HL-60/S4 (cell line): ENCODE results near the gene RAI1.
"Not testable (repeated sequence)": the region's sequence is repeated elsewhere in the genome, so short reads cannot be mapped to it uniquely, and the experiment has no call there.

Experiments
- in situ Hi-C: fragments of 300-500 bp; cut with MboI; formaldehyde crosslinking; loops from 2 replicates; pipeline ENCODE4 v1.14.3; 2022; ENCODE audit warnings: low sequenced_read_pairs

RAI1 gene, protein sequence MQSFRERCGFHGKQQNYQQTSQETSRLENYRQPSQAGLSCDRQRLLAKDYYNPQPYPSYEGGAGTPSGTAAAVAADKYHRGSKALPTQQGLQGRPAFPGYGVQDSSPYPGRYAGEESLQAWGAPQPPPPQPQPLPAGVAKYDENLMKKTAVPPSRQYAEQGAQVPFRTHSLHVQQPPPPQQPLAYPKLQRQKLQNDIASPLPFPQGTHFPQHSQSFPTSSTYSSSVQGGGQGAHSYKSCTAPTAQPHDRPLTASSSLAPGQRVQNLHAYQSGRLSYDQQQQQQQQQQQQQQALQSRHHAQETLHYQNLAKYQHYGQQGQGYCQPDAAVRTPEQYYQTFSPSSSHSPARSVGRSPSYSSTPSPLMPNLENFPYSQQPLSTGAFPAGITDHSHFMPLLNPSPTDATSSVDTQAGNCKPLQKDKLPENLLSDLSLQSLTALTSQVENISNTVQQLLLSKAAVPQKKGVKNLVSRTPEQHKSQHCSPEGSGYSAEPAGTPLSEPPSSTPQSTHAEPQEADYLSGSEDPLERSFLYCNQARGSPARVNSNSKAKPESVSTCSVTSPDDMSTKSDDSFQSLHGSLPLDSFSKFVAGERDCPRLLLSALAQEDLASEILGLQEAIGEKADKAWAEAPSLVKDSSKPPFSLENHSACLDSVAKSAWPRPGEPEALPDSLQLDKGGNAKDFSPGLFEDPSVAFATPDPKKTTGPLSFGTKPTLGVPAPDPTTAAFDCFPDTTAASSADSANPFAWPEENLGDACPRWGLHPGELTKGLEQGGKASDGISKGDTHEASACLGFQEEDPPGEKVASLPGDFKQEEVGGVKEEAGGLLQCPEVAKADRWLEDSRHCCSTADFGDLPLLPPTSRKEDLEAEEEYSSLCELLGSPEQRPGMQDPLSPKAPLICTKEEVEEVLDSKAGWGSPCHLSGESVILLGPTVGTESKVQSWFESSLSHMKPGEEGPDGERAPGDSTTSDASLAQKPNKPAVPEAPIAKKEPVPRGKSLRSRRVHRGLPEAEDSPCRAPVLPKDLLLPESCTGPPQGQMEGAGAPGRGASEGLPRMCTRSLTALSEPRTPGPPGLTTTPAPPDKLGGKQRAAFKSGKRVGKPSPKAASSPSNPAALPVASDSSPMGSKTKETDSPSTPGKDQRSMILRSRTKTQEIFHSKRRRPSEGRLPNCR (N-terminal part only)

DNA sequence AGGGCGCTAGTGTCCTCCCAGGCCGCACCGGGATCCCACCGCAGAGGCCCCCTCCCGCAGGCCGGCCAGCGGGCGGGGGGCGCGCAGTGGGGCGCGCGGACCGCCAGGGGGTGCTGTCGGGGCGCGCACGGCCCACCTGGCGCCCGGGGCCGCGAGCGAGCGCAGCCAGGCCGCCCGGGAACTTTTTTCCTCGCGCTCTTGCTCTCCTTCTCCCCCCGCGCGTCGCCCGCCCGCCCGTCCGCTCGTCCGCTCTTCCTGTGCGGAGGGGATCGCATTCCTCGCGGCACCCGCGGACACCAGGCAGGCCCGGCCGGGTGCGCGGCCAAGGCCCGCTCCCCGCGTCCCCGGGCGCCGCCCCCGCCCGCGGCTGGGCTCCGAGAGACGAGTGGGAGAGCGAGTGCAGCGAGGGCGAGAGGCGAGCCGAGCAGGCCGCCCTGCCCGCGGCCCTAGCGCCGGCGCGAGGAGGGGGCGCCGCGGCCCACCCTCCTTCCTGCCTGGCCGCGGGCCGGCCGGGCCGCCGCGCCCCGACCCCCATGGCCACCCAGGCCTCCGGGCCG, at the start of gene RAI1:
Gene RAI1 (plus strand): TSS at position 272 of the 557 bp plus-strand sequence. CDS start 111,491 bp downstream, outside the sequence.
- in situ Hi-C loops = loop anchor here (25.0 kb wide), 1 partner anchor 356 kb away; the partner anchor contains the start of genes ATPAF2 and GID4

GRCh38 chr17:17632690-17633089, 48.6 kb upstream of the RAI1 start:
- in situ Hi-C loops = not testable (repeated sequence)

GRCh38 chr17:17633310-17633709, 47.9 kb upstream of the RAI1 start:
- in situ Hi-C loops = no loop called here

- in situ Hi-C loops = no loop called here
Observed at GRCh38 chr17:17635126-17635525, 46.1 kb upstream of the RAI1 start.

DNA sequence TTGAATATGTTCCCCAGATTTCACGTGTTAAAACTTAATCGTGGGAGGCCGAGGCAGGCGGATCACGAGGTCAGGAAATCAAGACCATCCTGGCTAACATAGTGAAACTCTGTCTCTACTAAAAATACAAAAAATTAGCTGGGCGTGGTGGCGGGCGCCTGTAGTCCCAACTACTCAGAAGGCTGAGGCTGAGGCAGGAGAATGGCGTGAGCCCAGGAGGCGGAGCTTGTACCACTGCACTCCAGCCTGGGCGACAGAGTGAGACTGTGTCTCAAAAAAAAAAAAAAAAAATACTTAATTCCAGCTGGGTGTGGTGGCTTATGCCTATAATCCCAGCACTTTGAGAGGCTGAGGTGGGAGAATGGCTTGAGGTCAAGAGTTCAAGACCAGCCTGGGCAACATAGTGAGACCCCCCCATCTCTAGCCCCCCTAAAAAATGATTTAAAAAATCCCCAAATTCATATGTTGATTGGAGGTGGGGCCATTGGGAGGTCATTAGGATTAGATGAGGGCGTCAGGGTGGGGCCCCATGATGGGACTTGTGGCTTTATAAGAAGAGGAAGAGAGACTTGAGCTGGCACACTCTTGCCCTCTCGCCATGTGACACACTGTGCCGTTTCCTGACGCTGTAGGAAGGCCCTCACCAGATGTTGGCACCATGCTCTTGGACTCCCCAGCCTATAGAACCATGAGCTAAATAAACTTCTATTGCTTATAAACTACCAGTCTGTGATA, 45.6 kb upstream of the RAI1 start:
- in situ Hi-C loops = not testable (repeated sequence)

DNA sequence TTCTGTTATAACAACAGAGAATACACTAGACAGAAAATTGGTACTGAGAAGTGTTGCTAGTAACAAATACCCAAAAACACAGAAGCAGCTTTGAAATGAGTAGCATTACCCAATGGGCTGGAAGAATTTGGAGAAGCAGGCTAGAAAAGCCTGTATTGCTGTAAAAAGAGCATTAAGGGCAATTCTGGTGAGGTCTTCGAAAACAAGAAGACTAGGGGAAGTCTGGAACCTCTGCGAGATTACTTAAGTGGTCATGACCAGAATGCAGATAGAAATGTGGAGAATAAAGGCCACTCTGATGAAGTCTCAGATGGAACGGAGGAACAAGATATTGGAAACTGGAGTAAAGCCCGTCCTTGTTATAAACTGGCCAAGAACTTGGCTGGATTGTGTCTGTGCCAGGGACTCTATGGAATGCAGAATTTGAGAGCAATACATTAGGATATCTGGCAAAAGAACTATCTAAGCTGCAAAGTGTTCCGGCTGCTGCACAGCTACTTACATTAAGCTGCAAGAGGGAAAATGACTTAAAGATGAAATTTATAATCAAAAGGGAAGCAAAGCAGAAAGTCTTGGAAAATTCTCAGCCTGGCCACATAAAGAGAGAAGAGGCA, 44.9 kb upstream of the RAI1 start:
- in situ Hi-C loops = no loop called here

DNA sequence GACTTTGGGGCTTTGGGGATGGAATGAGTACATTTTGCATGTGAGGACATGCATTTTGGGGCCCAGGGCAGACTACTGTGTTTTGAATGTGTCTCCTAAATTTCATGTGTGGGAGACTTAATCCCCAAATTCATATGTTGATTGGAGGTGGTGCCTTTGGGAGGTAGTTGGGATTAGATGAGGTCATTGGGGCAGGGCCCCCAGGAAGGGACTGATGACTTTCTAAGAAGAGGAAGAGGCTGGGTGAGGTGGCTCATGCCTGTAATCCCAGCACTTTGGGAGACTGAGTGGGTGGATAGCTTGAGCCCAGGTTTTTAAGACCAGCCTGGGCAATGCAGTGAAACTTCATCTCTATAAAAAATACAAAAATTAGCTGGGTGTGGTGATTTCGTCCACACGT, 42.8 kb upstream of the RAI1 start:
- in situ Hi-C loops = no loop called here

- in situ Hi-C loops = loop anchor here (5.0 kb wide), 1 partner anchor 282 kb away; no protein-coding TSS in a partner anchor
Observed at GRCh38 chr17:17639661-17640270, 41.5 kb upstream of the RAI1 start.

DNA sequence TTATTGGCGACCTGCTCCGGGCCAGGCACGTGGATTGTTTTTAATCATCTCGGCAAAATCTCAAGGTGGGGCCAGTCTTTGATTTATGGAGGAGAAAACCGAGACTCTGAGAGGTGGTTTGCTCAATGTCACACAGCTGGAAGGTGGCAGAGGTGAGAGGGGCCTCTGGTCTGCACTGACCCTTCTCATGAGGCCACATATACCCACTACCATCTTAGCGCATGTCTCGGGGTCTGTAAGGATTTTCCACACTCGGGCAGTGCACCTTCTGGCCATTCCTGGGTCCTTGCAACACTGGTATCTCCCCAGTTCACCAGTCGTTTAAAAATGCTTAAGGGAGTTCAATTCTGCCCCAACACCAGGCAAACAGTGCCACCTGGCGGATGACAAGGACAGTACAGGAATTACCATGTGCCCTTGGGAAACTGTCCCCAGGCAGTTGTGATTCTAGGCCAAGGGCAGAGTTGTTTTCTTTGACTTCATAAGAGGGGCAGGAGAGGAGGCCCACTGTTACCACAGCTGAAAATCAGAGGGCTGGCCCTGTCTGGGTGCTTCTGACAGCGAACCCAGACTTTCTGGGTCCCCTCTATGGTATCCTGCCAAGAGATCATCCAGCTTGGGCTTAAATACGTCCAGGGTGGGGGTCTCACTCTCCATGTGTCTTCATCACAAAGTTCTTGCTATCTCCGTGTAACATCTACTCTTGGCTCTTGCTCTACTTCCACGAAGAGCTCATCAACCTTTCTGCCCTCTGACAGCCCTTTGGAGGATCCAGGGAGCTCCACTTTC, 39.4 kb upstream of the RAI1 start:
- in situ Hi-C loops = loop anchor here (5.0 kb wide), 1 partner anchor 285 kb away; no protein-coding TSS in a partner anchor

GRCh38 chr17:17645148-17645547, 36.1 kb upstream of the RAI1 start:
- in situ Hi-C loops = not testable (repeated sequence)

DNA sequence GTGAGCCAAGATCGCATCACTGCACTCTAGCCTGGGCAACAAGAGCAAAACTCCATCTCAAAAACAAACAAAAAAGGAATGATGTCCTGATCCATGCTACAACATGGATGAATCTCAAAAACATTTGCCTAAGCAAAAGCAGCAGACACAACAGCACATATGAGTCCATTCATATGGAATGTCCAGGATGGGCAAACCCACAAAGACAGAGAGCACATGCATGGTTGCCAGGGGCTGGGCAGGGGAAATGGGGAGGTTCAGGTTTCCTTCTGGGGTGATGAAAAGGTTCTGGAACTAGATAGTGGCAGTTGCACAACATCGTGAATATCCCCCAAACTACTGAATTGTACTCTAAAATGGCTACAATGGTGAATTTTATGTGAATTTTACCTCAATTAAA, 35.3 kb upstream of the RAI1 start:
- in situ Hi-C loops = no loop called here

- in situ Hi-C loops = no loop called here
Observed at GRCh38 chr17:17647524-17648178, 33.6 kb upstream of the RAI1 start.

GRCh38 chr17:17648762-17649161, 32.5 kb upstream of the RAI1 start:
- in situ Hi-C loops = no loop called here

- in situ Hi-C loops = no loop called here
Observed at GRCh38 chr17:17650959-17651358, 30.3 kb upstream of the RAI1 start.

- in situ Hi-C loops = no loop called here
Observed at GRCh38 chr17:17653343-17653742, 27.9 kb upstream of the RAI1 start.

- in situ Hi-C loops = no loop called here
Observed at GRCh38 chr17:17659340-17659739, 21.9 kb upstream of the RAI1 start.

GRCh38 chr17:17661134-17661533, 20.1 kb upstream of the RAI1 start:
- in situ Hi-C loops = no loop called here

GRCh38 chr17:17661834-17662385, 19.3 kb upstream of the RAI1 start:
- in situ Hi-C loops = no loop called here
